ENCODE measurements around the gene NRXN3.

- TF ChIP-seq CTCF (IDR thresholded peaks at IDR 0.05; ENCODE audit: poor library complexity, severe bottlenecking) (no peak), RAD21 (conservative IDR thresholded peaks at IDR 0.05) (no peak), MXI1 (conservative IDR thresholded peaks at IDR 0.05; ENCODE audit: poor library complexity, severe bottlenecking) (no peak), EZH2 (IDR thresholded peaks at IDR 0.05; ENCODE audit: borderline replicate concordance, insufficient read depth, low read length, poor library complexity, severe bottlenecking) (no peak), POLR2AphosphoS5 (IDR thresholded peaks at IDR 0.05) (no peak)
Observed at GRCh38 chr14:79094951-79095350, 924.8 kb downstream of the NRXN3 start.
